Caco-2 (cell line): Measurements from ENCODE around the gene COQ4. TPM values are rescaled to one million over a fixed set of nuclear protein-coding genes. Genes with fewer than 3 reads are reported as not detected.
A peak's percentile ranks its signal among the peaks of the same experiment; 100 is the strongest.
"Not testable (repeated sequence)": the region's sequence is repeated elsewhere in the genome, so short reads cannot be mapped to it uniquely, and the experiment has no call there.

Experiments used
- BruUV-seq: library from RNA; stranded (reverse); fragments of 400-500 nt; replicated peaks from 2 replicates; lab custom pipeline; 2021; lab: Mats Ljungman, UMichigan
- CTCF ChIA-PET: fragments of 300-600 bp; sonication (Branson Sonifier 250); formaldehyde crosslinking; loops from one replicate; lab custom pipeline; 2022; ENCODE audit warnings: antibody characterized with exemption; lab: Charles Lee
- POLR2A ChIA-PET: fragments of 300-600 bp; sonication (Branson Sonifier 250); formaldehyde crosslinking; loops from one replicate; lab custom pipeline; 2022; ENCODE audit warnings: antibody characterized with exemption; lab: Charles Lee
- DNase-seq, 2 experiments: peaks; one replicate each; pipeline versions ENCODE4 v3.0.0 to v3.0.0-alpha.2; 2020 to 2022
- H3K27me3 ChIP-seq: replicated peaks from 2 replicates; pipeline ENCODE4 v1.6.0; 2011; ENCODE audit warnings: low read length; ENCODE audit not compliant: control insufficient read depth, insufficient read depth
- H3K36me3 ChIP-seq: 2 replicates; pipeline ENCODE4 v1.5.1; 2011; ENCODE audit warnings: low read length; ENCODE audit not compliant: control insufficient read depth, insufficient read depth
- H3K4me1 ChIP-seq: fragments of 250-450 bp; sonication (Bioruptor Pico); 2 replicates; pipeline ENCODE4 v1.5.1; 2020; ENCODE audit warnings: mild to moderate bottlenecking
- H3K4me3 ChIP-seq: 2 replicates; pipeline ENCODE4 v1.5.1; 2011; ENCODE audit warnings: low read depth, mild to moderate bottlenecking, control low read depth, low read length
- H3K9me3 ChIP-seq: fragments of 250-450 bp; sonication (Bioruptor Pico); 2 replicates; pipeline ENCODE4 v1.5.1; 2020; ENCODE audit warnings: mild to moderate bottlenecking, moderate library complexity
- H3K27ac Mint-ChIP-seq: one replicate; pipeline ENCODE4 v1.8.0; 2022; ENCODE audit warnings: mixed read lengths; ENCODE audit not compliant: unreplicated experiment
- H3K27me3 Mint-ChIP-seq: one replicate; pipeline ENCODE4 v1.8.0; 2022; ENCODE audit warnings: mixed read lengths; ENCODE audit not compliant: insufficient read depth, unreplicated experiment
- H3K36me3 Mint-ChIP-seq: one replicate; pipeline ENCODE4 v1.8.0; 2022; ENCODE audit warnings: mild to moderate bottlenecking, mixed read lengths; ENCODE audit not compliant: insufficient read depth, unreplicated experiment
- H3K4me1 Mint-ChIP-seq: one replicate; pipeline ENCODE4 v1.8.0; 2022; ENCODE audit warnings: low read depth, mixed read lengths; ENCODE audit not compliant: unreplicated experiment
- H3K4me3 Mint-ChIP-seq: one replicate; pipeline ENCODE4 v1.8.0; 2022; ENCODE audit warnings: mild to moderate bottlenecking, moderate library complexity, mixed read lengths; ENCODE audit not compliant: unreplicated experiment
- H3K9me3 Mint-ChIP-seq: one replicate; pipeline ENCODE4 v1.8.0; 2022; ENCODE audit warnings: mixed read lengths; ENCODE audit not compliant: unreplicated experiment
- CTCF ChIP-seq, 2 experiments: fragments of 200-600 bp in 1 of 2; IDR thresholded peaks; 1 replicate in 1 of 2; 2 replicates in 1 of 2; pipeline versions ENCODE4 v1.5.1 to v1.8.0; 2011 to 2022; ENCODE audit warnings: antibody characterized with exemption in 1 of 2, control low read depth in 1 of 2, inconsistent platforms in 1 of 2, low read depth in 1 of 2, low read length in 1 of 2, mild to moderate bottlenecking in 1 of 2, moderate library complexity in 1 of 2; ENCODE audit not compliant: insufficient read depth in 1 of 2, severe bottlenecking in 1 of 2, unreplicated experiment in 1 of 2
- intact Hi-C: fragments of 100-400 bp; cut with micrococcal nuclease; formaldehyde crosslinking; loops from one replicate; pipeline ENCODE4 v1.10.0; 2022; ENCODE audit not compliant: unreplicated experiment
- total RNA-seq: library from RNA; stranded (reverse); gene quantifications from 2 replicates; pipeline ENCODE4 v1.2.3, GENCODE V29; 2022

Gene COQ4
- total RNA-seq, 1 experiment from 2014 or later = 48.9 TPM

- no peaks in the 10 kb centered on the region for H3K9me3 ChIP-seq
- H3K4me1 ChIP-seq = peaks cover 5% of the 10 kb centered on the region
- no peaks in the 10 kb centered on the region for H3K36me3 ChIP-seq
- Mint-ChIP-seq H3K27ac (peak overlapping the region; percentile 97), H3K9me3 (no peaks in the 10 kb centered on the region), H3K4me1 (peaks cover 30% of the 10 kb centered on the region), H3K4me3 (peak overlapping the region; percentile 98), H3K36me3 (peaks cover 59% of the 10 kb centered on the region), H3K27me3 (peaks cover 2% of the 10 kb centered on the region)
- no peaks in the 10 kb centered on the region for H3K27me3 ChIP-seq
- intact Hi-C loops = loop anchor here (1.0 kb wide), 3 partner anchors 26 to 63 kb away; no protein-coding TSS in a partner anchor
- H3K4me3 ChIP-seq = peak overlapping the region; percentile 69
- ChIA-PET CTCF (interaction anchor here (0.6 to 1.5 kb wide), 8 partner anchors 15 to 117 kb away, joined by 3 to 10 read pairs (median 6); no protein-coding TSS in a partner anchor), POLR2A (interaction anchor here (0.5 to 1.6 kb wide), 10 partner anchors 9 to 1219 kb away, joined by 3 to 15 read pairs (median 4); partner anchors contain the start of genes CERCAM, SPTAN1 and URM1)
- DNase-seq = peak in 1 of 2 experiments; percentile 33
- TSS peak; percentile 54 for BruUV-seq
- no peak for TF ChIP-seq CTCF (IDR thresholded peaks at IDR 0.05; ENCODE audit: insufficient read depth in 1 of 2, low read depth in 1 of 2, low read length in 1 of 2, severe bottlenecking in 1 of 2, unreplicated experiment in 1 of 2)
Observed at GRCh38 chr9:128276574-128277270, 45.9 kb upstream of the COQ4 start.

DNA sequence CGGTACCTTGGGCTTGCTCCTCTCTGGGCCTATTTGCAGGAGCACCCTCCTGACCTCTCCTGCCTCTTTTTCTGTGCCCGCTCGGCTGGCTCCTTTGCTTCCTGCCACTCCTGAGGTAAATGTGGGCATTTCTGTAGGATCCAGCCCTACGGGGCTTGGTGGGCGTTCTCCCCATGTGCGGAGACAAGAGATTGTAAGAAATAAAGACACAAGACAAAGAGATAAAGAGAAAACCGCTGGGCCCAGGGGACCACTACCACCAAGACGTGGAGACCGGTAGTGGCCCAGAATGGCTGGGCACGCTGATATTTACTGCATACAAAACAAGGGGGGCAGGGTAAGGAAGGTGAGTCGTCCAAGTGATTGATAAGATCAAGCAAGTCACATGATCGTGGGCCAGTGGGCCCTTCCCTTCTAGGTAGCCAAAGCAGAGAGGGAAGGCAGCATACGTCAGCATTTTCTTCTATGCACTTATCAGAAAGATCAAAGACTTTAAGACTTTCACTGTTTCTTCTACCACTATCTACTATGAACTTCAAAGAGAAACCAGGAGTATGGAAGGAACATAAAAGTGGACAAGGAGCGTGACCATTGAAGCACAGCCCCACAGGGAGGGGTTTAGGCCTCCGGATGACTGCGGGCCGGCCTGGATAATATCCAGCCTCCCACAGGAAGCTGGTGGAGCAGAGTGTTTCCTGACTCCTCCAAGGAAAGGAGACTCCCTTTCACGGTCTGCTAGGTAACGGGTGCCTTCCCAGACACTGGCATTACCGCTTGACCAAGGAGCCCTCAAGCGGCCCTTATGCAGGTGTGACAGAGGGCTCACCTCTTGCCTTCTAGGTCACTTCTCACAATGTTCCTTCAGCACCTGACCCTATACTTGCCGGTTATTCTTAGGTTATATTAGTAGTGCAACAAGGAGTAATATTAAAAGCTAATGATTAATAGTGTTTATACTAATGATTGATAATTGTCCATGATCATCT, 43.3 kb upstream of the COQ4 start:
- Mint-ChIP-seq H3K36me3 (peaks cover 39% of the 10 kb centered on the region), H3K27ac (peak overlapping the region; percentile 36), H3K4me3 (peak overlapping the region; percentile 54), H3K4me1 (peaks cover 30% of the 10 kb centered on the region)
- H3K36me3 ChIP-seq, BruUV-seq, intact Hi-C loops, H3K4me1 ChIP-seq, H3K9me3 Mint-ChIP-seq, H3K27me3 Mint-ChIP-seq, POLR2A ChIA-PET, H3K9me3 ChIP-seq, H3K4me3 ChIP-seq, H3K27me3 ChIP-seq: not testable (repeated sequence)
- CTCF ChIA-PET = interaction anchor here (0.6 kb wide), 1 partner anchor 141 kb away, joined by 3 read pairs; the partner anchor contains the start of gene CERCAM
- DNase-seq = peak; percentile 67 to 82

DNA sequence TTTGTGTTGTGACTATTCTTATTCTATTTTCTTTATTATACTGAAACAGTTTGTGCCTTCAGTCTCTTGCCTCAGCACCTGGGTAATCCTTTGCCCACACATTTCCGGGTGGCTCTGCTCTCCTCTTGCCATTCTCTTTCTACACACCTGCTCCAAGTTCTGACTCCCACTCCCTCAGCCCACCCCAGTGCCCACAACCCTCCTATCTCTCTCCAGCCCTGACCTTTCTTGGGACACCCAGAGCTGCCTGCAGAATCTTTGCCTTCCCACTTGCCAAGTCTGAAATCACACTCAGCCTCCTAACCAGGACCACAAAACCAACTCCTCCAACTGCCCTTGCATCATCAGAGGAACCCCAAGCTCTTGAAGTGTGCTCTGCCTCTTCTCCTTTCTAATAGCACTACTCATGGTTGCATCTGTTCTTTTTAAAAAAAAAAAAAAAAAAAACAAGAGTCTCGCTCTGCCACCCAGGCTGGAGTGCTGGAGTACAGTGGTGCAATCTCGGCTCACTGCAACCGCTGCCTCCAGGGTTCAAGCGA, 42.5 kb upstream of the COQ4 start:
- ChIA-PET POLR2A (no interaction called here), CTCF (interaction anchor here (0.6 kb wide), 1 partner anchor 141 kb away, joined by 3 read pairs; the partner anchor contains the start of gene CERCAM)
- Mint-ChIP-seq H3K4me3 (peak overlapping the region; percentile 54), H3K27ac (peak overlapping the region; percentile 36), H3K27me3 (peaks cover 2% of the 10 kb centered on the region), H3K9me3 (no peaks in the 10 kb centered on the region), H3K36me3 (peaks cover 42% of the 10 kb centered on the region), H3K4me1 (peaks cover 30% of the 10 kb centered on the region)
- Histone ChIP-seq H3K4me1 (peaks cover 5% of the 10 kb centered on the region), H3K4me3 (no peak overlapping the region), H3K27me3 (no peaks in the 10 kb centered on the region), H3K9me3 (no peaks in the 10 kb centered on the region), H3K36me3 (no peaks in the 10 kb centered on the region)
- no peak for DNase-seq
- no peak for TF ChIP-seq CTCF (IDR thresholded peaks at IDR 0.05; ENCODE audit: insufficient read depth in 1 of 2, low read depth in 1 of 2, low read length in 1 of 2, severe bottlenecking in 1 of 2, unreplicated experiment in 1 of 2)
- intact Hi-C loops = no loop called here
- BruUV-seq = no TSS peak
